HG03159 (cell line): ENCODE results near the gene GIPC2.

ENCODE experiments used
- ATAC-seq: cut with Tn5 transposase; IDR thresholded peaks from one replicate; pipeline ENCODE4 v1.9.1; 2021; ENCODE audit warnings: mild to moderate bottlenecking, moderate library complexity; ENCODE audit not compliant: unreplicated experiment

Gene GIPC2

DNA sequence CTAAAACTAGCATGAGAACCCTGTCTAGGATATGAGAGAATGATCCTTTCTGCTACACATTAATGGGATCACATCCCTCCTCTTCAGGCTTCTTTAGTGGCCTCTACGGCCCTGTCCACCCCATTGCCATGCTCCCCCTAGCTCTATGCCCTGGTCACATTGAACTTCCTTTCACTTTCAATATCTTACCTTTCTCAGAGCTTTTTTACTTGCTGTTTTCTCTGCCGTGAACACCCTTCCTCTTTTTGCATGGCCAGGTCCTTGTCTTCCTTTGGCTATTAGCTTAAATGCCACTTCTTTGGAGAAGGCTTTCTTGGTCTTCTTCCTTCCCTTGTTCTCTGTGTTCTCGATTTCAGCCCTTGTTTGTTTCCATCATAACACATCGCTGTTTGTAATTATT, 97.4 kb downstream of the GIPC2 start:
- ATAC-seq: peak; percentile 78

DNA sequence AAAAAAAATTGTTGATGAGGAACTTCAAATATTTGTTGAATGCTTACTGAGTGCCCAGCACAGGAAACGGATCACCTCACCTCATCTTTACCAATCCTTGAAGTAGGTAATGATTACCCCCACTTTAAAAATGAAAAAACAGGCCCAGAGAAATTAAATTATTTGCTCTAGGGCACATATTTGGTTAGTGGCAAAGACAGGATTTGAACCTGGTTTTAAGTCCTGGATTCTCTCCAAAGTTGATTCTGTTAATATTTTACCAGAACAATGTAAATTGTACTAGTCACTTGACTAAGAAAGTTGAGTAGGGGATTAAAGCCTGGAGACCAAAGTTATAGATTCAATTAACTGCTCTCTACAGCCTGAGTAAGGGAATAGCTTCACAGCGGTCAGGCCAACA, 97.9 kb downstream of the GIPC2 start:
- no peak for ATAC-seq

DNA sequence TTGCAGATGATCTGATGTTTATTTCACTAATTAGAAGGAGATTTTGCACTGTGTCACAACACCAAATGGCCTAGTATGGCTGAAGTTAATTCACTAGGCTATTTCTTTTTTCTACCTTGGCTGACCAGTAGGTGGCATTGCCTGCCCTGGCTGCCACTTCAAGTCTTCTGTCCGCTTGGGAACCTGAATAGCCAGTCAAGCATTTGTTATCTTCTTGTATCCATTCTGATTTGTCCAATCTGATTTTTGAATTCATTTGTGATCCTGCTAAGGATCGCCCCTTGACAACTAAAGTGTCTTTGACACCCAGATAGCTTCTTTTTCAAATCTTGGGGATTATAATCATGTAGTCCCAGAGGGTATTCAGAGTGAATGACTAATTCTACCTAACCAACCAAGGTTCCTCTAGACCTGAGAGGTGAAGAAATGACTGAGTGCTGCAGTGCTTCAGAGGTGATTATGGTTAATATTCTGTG, 99.4 kb downstream of the GIPC2 start:
- peak; percentile 71 for ATAC-seq

DNA sequence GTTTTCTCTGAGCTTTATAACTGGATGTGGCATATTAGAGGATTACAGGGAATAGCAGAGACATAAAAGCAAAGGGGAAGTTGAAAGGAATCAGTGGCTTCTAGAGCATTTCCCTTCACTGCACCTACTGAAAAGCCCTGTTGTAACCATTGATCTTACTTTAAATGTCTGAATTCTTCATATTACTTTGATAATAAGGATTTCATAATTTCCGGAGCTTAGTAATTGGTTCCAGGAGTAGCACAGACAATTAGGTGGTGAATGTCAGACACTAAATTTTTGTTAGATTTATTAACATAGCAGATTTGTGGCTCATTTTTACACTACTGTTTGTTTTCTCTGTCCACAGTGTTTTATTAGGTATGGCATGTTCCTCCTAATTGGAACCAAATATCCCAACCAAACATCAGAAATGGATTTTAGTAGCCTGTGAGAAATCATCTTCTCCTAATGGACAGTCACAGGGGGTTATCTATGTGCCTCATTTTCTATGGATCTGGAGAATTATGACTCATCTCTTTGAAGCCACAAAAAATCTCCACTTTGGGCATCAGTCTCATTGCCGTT, 100.5 kb downstream of the GIPC2 start:
- no peak for ATAC-seq

DNA sequence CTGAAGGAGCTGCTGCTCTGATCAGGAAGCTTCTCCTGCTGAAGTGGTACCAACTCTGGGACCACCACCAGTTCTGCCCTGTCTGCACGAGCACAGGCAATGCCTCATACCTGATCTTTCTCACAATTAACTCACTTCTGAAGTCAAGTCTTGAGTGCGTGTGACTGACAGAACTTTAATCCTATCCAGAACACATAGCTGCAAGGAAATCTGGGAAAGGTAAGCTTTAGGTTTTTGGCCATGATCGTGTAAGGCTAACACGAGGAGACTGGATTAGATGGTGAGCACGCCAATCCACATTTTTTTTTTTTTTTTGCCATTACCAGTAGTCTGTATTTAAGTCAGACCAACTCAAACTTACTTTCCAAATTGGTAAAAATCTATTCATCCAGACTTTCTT, 101.3 kb downstream of the GIPC2 start:
- ATAC-seq: no peak

DNA sequence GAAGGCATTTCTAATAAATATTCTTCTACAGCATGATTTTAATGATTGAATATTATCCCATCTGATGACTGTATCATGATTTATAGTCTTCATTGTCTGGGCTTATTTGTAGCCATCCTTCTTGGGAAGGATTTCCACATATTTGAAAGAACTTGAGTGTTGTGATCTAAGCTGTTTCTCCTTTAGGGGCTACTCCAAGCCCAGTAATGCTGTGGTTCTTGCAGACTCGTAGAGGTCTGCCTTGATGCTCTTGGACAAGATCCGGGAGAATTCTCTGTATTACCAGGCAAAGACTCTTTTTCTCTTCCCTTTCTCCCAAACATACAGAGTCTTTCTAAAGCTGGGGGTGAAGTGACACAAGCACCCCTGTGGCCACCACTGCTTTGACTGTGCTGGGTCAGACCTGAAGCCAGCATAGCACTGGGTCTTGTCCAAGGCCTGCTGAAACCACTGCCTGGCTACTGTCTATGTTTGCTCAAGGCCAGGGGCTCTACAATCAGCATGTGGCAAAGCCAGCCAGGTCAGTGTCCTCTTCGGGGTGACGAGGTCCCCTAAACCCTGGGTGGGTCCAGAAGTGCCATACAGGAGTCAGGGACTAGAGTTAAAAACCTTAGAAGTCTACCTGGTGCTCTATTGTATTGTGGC, 107.4 kb downstream of the GIPC2 start:
- no peak for ATAC-seq

DNA sequence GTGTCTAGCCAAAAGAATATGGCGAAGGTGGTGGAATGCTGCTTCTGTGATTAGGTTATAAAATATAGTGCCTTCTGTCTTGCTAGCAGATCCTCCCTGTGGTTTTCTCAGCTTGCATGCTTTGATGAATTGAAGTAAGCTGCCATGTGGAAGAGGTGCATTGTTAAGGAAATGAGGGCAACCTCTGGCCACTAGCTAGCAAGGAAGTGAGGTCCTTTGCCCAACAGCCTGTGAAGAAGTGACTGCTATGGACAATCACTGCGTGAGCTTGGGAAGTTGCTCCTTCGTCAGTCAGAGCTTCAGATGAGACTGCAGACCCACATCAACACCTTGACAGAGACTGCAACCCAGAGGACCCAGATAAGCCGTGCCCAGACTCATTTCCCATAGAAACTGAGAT, 109.4 kb downstream of the GIPC2 start:
- no peak for ATAC-seq

DNA sequence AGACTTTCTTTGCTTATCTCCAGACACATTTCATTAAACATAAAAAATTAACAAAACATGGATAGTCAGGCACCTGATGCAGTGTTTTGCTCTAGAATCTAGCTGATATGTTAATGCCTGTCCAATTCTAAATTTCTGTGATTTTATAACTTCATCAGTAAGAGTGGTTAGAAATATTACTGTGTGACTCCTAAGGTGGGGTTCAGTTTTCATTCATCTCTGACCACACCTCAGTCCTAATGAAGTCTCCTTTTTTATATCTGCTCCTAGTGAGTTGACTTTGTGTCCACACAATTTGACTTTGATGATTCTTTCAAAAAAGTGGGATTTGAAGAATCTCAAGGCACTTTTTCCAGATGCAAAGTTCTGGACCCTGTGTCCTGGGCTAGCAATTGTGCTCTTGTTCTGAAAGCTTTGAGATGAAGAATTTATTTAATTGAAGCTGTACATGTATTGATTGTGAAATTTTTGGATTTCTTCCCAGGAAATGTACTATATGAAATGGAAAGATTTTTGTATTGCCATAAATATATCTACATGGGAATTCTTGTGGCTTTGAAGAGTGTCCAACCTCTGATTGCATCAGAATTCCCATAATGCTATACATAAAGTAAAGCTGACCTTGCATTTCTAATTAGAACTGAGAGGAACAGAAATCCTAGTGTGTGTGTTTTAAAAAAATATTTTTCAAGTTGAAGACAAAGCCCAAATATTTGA, 111.2 kb downstream of the GIPC2 start:
- no peak for ATAC-seq

DNA sequence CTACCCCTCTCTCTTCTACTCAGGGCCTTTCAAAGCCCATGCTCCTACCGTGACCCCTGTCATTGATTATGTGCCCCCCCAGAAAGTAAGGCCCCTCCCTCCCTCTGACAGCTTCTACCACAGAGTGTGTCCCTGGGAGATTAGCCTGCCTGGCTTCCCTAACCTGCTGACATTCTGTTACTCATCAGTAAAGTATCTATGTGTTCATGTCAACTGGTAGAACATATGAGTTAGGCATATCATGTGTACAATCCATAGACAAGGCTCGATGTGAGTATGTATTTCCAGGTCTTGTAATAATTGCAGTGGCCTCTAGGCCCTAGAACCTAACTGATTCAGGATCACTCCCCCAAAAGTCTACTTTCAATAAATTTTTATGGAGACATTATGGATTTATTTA, 120.0 kb downstream of the GIPC2 start:
- ATAC-seq: no peak

DNA sequence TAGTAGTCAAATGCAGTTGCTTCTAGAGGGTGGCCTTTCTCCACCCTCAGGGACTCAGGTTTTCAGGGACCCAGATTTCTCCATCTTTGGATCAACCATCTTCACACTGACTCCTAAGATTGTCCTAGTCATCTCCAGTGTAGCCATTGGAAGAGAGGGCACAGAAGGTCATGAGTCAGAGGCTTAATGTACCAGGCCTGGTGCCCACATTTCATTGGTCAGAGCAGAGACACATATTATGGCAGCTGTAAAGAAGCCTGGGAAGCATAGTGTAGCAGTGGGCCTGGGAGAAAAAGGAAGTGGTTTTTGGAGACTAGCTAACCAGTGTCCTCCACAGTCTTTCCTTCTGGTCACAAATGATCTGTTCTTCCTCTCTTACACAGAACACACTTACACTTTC, 122.5 kb downstream of the GIPC2 start:
- no peak for ATAC-seq

DNA sequence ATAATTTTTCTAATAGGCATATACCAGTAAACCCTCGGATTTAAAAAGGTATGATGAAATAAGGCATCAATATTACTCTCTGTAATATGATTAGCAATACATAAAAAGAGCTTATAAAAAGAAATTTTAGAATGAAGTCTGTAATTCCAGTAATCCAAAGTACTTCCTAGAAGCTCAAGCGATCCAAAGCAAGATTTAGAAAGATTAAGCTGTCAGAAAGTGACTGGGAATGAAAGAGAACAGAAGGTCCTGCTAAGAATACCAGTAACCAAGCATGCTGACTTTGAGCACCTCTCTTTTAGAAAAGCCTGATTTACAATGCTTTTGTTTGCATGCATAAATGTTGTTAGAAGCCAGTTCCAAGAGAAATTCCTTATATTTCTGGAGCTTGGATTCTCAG, 125.1 kb downstream of the GIPC2 start:
- ATAC-seq: no peak

DNA sequence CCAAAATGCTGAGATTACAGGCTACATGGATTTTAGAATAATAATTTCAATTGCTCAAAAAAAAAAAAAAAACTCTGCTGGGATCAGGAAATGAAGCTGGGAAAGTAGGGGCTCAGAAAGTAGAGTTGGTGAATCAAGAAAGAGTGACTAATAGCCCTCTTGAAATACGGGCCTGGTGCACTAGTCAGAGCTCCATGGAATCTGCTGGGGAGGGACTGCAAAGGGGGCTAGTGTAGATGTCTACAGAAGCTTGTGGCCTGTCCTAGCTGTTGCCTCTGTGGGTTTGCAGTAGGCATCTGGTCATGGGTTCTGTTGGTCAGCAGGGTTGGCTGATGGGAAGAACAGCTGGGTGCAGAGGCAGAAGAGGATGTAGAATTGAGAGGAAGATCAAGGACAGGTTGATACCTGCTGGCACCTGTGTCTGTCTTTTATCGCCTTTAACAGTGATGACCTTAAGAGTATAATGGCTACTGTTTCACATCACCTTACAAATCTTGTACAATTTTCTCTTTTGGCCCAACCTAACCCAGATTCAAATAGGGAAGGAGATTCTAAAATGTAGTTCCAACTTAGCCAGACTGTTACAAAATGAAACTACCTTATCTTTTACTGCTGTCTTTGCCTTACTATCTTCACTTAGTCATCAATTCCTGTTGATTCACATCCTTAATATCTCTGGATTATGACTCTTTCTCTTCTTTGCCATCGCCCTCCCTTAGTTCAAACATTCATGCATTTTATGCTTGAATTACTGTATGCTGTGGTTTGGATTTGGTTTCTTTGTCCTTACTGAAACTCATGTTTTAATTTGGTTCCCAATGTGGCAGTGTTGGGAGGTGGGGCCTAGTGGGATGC, 126.2 kb downstream of the GIPC2 start:
- ATAC-seq: no peak

DNA sequence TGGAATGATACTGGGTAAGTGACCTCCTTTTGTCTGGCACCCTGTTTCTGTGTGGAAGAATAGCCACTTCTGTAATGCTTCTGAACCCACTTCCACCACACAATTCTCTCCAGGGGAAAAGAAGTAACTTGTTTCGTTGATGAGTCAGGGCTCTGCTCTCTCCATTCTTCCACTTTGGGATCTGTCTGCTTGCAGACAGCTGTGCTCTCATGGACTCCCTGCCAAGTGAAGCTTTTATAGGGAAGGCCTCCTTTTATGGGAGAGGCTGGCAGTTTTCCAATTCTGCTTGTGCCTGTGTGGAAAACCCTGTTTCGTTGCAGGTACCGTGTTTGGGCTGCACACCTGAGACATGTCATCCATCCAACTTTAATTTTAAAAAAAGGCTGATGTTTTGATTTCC, 130.7 kb downstream of the GIPC2 start:
- ATAC-seq: no peak

DNA sequence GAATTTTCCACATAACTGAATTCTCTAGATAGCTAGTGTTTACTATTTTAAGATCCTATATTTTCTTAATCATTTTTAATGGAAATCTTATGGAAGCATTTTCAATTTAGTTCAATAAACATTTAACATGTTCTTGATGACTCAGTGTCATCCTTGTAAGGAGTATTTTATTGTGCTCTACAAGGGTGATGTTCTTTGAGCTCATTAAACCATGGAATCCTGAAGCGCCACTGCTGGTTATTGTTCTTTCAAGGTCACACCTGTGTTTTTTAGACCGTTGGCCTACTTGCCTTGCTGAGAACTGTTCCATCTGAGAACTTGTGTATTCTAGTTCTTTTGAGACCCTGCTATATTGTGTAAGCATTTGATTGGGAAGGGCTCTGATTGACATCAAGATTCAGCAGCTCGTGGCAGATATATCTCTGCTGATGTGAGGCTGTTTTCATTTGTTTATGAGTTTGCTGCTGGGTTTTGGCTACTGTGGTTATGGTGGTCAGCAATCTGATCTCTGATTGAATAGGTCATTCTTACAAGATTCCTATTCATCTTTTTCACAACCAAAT, 132.0 kb downstream of the GIPC2 start:
- no peak for ATAC-seq

DNA sequence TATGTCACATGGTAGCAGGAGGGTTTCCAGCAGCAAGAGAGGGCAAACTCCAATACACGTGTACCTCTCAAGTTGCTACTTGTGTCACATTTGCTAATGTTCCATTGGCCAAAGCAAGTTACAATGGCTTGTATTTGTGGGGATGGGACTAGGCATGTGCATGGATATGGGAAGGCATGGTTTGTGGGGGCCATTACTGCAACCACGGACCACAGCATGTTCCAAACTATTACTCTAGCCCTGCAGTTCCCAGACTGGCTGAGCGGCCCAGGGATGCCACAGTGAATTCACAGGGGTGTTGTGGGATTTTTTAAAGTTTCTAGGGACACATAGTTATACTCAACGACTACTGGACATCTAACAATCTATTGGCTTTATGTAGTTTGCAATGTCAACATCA, 133.1 kb downstream of the GIPC2 start:
- no peak for ATAC-seq

DNA sequence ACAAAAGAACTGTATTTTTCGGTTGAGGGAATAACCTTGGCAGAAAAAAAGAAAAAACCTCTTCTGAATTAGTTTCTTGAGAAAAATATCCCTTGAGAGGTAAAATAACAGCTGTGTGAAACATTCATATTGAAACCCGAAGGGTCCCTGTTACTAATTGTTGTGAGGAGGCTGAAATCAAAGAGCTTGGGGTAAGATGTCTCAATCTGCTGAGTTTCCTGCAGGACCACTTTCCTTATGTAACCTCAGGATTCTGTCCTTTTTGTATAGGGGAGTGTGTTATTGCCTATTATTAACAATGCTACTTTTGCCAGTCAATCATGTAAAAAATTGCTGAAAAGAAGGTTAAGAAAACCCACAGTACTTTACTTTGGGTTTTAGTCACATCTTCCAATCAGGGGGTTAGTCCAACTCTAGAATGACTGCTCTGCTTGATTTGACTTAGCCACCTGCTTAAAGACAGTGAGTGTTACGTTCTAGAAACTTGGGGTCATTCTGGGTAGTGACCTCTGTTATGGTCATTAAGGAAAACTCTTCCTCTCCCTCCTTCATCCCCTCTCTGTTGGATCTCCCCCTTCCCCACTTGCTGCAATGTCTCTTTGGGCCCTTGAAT, 138.8 kb downstream of the GIPC2 start:
- peak; percentile 85 for ATAC-seq
